NCI-H82 treated with DMSO at 0.1 percent for 48 hours (cell line): Measurements from ENCODE around the gene ZNF442.
"Not testable (repeated sequence)": the region's sequence is repeated elsewhere in the genome, so short reads cannot be mapped to it uniquely, and the experiment has no call there.

Experiments used
- DNase-seq: peaks from one replicate; lab custom pipeline; 2025; ENCODE audit not compliant: unreplicated experiment; lab: John Stamatoyannopoulos, UW

Gene ZNF442

DNA sequence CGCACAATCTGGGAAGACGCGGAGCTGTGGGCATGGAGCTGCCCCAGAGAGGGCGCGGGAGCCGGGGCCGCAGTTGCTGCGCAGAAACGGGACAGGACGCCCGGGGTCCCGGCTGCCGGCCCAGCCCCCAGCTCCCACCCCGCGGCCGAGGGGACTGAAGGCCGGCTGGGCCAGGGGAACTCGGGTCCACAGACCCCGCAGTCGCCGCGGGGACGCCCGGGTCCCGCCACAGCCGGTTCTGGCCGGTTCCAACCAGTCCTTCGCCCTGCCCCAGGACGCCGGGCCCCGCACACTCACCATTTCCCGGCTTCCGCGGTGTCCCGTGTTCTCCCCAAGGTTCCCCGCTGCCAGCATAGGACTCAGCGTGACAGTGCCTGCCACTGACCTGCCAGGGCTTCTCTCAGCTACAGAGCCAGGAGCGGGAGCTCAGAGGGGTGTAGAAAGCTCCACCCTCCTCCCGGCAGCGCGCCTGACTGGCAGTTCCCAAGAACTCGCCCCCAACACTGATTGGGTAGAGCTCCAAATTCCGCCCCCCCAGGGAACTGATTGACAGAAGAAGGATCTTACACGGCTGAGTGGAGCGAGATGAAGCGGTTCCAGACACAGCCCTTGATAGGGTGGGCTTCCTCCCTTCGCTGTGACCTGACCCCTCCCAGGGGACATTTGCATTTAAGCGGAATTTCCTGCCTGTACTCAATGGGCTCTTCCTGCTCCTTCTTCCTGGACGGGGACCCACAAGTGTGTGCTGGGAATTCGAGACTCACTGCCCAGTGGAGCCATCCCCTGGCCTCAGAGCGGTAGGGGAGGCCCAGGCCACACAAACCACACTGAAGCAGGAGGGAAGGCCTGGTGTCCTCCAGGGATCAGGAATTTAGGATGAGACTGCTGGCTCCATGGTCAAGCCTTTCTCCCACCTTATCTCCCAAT is at the start of gene ZNF442:
TSS of gene ZNF442 (minus strand) at position 448 of the 927 bp plus-strand sequence. CDS start 2,052 bp downstream, outside the sequence.
- DNase-seq, result peak; percentile 67

DNA sequence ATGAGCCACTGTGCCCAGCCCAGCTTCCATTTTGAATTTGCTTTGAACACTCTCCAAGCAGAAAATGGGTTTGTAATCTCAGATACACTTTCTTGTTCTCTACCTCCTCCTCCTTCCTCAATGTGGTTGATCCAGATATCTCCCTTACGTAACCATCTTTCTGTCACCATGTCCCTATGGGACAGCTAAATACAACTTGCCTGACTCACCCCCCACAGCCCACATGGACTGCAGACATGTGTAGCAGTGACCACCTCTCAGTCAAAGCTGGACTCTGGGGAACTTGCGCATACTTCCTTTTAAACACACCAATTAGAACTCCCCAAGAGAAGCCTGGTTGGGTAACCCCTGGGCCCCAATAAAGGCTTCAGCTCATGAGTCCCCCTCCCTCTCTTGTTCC is 46.4 kb upstream of the ZNF442 start:
- no peak for DNase-seq

- peak; percentile 86 for DNase-seq
Observed at GRCh38 chr19:12400633-12401502, 35.4 kb upstream of the ZNF442 start, which contains the start of gene ZNF799. Gene ZNF799, minus strand, starts transcription at chr19:12401271. Its CDS starts 201 bp downstream, at chr19:12401070.

- not testable (repeated sequence) for DNase-seq
Observed at GRCh38 chr19:12399901-12400632, 34.6 kb upstream of the ZNF442 start.

DNA sequence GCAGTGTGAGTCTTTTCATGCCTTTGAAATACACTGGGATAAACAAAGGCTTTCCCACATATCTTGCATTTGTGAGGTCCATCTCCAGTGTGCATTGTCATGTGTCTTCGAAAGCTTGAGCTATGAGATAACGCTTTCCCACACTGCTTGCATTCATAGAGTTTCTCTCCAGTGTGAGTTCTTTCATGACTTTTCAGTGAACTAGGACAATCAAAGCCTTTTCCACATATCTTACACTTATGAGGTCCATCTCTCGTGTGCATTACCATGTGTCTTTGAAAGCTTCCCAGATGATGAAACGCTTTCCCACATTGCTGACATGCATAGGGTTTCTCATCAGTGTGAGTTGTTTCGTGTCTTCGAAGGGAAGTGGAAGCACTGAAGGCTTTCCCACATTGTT is 25.7 kb upstream of the ZNF442 start:
- DNase-seq, result not testable (repeated sequence)

DNA sequence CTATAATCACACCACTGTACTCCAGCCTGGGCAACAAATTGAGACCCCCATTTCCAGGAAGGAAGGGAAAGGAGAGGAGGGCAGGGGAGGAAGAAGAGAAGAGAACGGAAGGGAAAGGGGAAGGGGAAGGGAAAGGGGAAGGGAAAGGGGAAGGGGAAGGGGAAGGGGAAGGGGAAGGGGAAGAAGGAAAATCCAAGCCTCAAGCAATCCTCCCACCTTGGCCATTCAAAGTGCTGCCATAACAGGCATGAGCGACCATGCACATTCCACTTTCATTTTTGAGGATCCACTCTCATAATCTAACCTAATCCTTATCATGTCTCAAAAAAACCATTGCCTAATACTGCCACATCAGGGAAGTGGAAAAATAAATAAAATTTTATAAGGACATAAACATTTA is 20.9 kb upstream of the ZNF442 start:
- DNase-seq, result not testable (repeated sequence)

- DNase-seq, result no peak
Observed at GRCh38 chr19:12380444-12380737, 14.9 kb upstream of the ZNF442 start.

DNA sequence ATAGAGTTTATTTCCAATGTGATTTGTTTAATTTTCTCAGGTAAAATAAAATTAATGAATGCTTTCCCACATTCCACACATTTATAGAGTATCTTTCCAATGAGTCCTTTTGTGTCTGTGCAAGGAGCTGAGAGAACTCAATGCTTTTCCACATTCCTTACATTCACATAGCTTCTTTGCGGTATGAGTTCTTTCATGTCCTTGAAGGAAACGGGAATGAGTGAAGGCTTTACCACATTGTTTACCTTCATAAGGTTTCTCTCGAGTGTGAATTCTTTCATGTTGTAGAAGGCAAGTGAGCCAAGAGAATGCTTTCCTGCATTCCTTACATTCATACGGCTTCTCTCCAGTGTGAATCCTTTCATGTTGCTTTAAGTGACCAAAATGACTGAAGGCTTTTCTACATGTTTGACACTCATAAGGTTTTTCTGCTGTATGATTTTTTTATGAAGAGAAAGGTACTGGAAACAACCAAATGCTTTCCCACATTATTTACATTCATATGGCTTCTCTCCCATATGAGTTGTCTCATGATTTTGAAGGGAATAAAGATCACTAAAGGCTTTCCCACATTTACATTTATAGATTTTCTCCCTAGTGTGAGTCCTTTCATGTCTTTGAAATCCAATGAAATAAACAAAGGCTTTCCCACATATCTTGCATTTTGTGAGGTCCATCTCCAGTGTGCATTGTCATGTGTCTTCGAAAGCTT is 14.4 kb upstream of the ZNF442 start:
- no peak for DNase-seq

DNA sequence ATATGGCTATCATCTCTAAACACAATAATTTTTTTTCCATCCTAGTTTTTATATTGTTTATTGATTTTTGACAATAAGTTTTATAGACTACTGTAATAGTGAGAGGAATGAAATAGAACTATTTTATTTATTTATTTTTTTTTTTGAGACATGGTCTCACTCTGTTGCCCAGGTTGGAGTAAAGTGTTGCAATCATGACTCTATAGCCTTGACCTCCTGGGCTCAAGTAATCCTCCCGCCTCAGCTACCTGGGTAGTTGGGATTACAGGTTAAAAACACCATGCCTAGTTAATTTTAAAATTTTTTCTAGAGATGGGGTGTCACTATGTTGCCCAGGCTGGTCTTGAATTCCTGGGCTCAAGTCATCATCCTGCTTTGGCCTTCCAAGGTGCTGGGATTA is 8.5 kb upstream of the ZNF442 start:
- no peak for DNase-seq

GRCh38 chr19:12364391-12365235 is 870 bp downstream of the ZNF442 start:
- DNase-seq, result no peak

DNA sequence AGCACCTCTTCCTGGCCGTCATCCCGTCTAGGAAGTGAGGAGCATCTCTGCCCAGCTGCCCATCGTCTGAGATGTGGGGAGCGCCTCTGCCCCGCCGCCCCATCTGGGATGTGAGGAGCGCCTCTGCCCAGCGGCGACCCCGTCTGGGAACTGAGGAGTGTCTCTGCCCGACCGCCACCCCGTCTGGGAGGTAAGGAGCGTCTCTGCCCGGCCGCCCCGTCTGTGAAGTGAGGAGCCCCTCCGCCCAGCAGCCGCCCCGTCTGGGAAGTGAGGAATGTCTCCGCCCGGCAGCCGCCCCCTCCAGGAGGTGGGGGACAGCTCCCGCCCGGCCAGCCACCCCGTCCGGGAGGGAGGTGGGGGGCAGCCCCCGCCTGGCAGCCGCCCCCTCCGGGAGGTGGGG is 3.2 kb downstream of the ZNF442 start:
- not testable (repeated sequence) for DNase-seq

GRCh38 chr19:12353375-12353774 is 12.1 kb downstream of the ZNF442 start:
- no peak for DNase-seq

DNA sequence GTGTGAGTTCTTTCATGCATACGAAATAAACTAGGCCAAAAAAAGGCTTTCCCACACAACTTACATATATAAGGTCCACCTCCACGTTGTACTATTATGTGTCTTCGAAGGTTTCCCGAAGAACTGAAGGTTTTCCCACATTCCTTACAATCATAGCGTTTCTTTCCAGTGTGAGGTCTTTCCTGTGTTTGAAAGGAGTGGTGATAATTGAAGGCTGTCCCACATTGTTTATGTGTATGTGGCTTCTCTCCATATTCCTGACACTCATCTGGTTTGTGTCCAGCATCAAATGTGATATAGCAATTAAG is 14.6 kb downstream of the ZNF442 start:
- DNase-seq, result no peak

DNA sequence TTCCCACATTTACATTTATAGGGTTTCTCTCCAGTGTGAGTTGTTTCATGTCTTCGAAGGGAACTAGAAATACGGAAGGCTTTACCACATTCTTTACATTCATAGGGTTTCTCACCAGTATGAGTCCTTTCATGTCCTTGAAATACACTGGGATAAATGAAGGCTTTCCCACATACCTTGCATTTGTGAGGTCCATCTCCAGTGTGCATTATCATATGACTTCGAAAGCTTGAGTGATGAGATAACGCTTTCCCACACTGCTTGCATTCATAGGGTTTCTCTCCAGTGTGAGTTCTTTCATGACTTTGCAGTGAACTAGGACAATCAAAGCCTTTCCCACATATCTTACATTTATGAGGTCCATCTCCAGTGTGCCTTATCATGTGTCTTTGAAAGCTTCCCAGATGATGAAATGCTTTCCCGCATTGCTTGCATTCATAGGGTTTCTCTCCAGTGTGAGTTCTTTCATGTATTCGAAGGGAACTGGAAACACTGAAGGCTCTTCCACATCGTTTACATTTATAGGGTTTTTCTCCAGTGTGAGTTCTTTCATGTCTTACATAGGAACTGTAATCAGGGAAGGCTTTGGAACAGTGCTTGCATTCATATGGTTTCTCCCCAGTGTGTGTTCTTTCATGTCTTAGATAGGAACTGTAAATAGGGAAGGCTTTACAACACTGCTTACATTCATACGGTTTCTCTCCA is 15.1 kb downstream of the ZNF442 start:
- DNase-seq, result no peak

DNA sequence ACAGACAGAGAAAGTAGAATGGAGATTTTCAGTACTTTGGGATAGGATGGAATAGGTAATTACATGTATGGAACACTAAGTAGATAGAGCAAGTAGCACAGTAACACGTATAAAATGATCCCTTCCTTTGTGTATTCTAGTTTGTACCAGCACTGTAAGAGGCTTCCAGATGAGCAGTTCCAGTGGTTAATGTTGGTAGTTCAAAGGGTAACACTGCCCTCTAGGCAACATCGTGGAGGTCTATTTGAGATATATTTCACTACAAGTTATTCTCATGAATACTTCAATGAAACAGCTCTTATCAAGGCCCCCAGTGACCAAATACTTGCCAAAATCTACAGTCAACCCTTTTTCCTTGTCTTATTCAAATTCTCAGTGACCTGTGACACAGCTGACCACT is 18.6 kb downstream of the ZNF442 start:
- DNase-seq, result no peak

- no peak for DNase-seq
Observed at GRCh38 chr19:12345197-12345596, 20.3 kb downstream of the ZNF442 start.

GRCh38 chr19:12333162-12334159 is 32.0 kb downstream of the ZNF442 start, which contains the start of gene ZNF563:
Gene ZNF563, minus strand, starts transcription at chr19:12333633. Its CDS starts 151 bp downstream, at chr19:12333482.
- DNase-seq, result peak; percentile 69
